A673 (cell line): ENCODE measurements around the gene NR6A1.

ENCODE experiments used
- EZH2 ChIP-seq: fragments of 200-600 bp; sonication (generic); IDR thresholded peaks from 2 replicates; pipeline ENCODE4 v1.6.1; 2017; ENCODE audit warnings: borderline replicate concordance, low read depth, mild to moderate bottlenecking, mixed read lengths, antibody characterized with exemption, low read length; ENCODE audit not compliant: poor library complexity, severe bottlenecking
- TF ChIP-seq, protein P1 (sequence below): fragments of 300-800, 200-600 bp; sonication (generic); conservative IDR thresholded peaks from 2 replicates; pipeline ENCODE4 v1.5.1; 2017; ENCODE audit warnings: low read depth, mild to moderate bottlenecking, antibody characterized with exemption, low read length, moderate library complexity, mixed read lengths

- TF ChIP-seq, protein P1, sequence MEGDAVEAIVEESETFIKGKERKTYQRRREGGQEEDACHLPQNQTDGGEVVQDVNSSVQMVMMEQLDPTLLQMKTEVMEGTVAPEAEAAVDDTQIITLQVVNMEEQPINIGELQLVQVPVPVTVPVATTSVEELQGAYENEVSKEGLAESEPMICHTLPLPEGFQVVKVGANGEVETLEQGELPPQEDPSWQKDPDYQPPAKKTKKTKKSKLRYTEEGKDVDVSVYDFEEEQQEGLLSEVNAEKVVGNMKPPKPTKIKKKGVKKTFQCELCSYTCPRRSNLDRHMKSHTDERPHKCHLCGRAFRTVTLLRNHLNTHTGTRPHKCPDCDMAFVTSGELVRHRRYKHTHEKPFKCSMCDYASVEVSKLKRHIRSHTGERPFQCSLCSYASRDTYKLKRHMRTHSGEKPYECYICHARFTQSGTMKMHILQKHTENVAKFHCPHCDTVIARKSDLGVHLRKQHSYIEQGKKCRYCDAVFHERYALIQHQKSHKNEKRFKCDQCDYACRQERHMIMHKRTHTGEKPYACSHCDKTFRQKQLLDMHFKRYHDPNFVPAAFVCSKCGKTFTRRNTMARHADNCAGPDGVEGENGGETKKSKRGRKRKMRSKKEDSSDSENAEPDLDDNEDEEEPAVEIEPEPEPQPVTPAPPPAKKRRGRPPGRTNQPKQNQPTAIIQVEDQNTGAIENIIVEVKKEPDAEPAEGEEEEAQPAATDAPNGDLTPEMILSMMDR, result no peak
- no peak for TF ChIP-seq EZH2
Measured at GRCh38 chr9:124794902-124795491, 23.9 kb upstream of the NR6A1 start.
